IMR-90 (cell line): ENCODE measurements around the gene PAPLN. TPM values are rescaled to one million over a fixed set of nuclear protein-coding genes. Genes with fewer than 3 reads are reported as not detected.
A peak's percentile ranks its signal among the peaks of the same experiment; 100 is the strongest.

ENCODE experiments used
- ATAC-seq: fragments of 200-7000 bp; cut with Tn5 transposase; 2 replicates; pipeline ENCODE4 v1.9.1; 2020; ENCODE audit warnings: low read depth, mild to moderate bottlenecking, moderate library complexity
- BruUV-seq: library from RNA; stranded (reverse); fragments of 400-500 nt; replicated peaks from 2 replicates; lab custom pipeline; 2021; lab: Mats Ljungman, UMichigan
- CTCF ChIA-PET: fragments of 300-600 bp; formaldehyde crosslinking; extraction: SDS; loops from one replicate; lab custom pipeline; 2021; ENCODE audit warnings: antibody characterized with exemption; lab: Yijun Ruan, JAX
- POLR2A ChIA-PET: fragments of 300-600 bp; sonication (Branson Sonifier 250); formaldehyde crosslinking; loops from one replicate; lab custom pipeline; 2022; ENCODE audit warnings: antibody characterized with exemption; ENCODE audit not compliant: unreplicated experiment; lab: Charles Lee
- DNase-seq: peaks from one replicate; pipeline ENCODE4 v3.0.0; 2013
- H2AFZ ChIP-seq: replicated peaks from 2 replicates; pipeline ENCODE3; 2013; ENCODE audit warnings: low read length, mild to moderate bottlenecking; ENCODE audit not compliant: poor library complexity
- H2AK5ac ChIP-seq: 2 replicates; pipeline ENCODE4 v1.6.1; 2013; ENCODE audit warnings: low read depth, low read length, inconsistent platforms
- H2AK9ac ChIP-seq: replicated peaks from 2 replicates; pipeline ENCODE3; 2013; ENCODE audit warnings: mild to moderate bottlenecking, low read depth, low read length, moderate library complexity; ENCODE audit not compliant: poor library complexity
- H2BK120ac ChIP-seq: 2 replicates; pipeline ENCODE4 v1.6.1; 2013; ENCODE audit warnings: low read depth, low read length, inconsistent platforms
- H2BK15ac ChIP-seq: 3 replicates; pipeline ENCODE4 v1.6.1; 2013; ENCODE audit warnings: low read depth, low read length, inconsistent platforms
- H2BK20ac ChIP-seq: 2 replicates; pipeline ENCODE4 v1.6.1; 2013; ENCODE audit warnings: low read depth, mild to moderate bottlenecking, inconsistent platforms, low read length, moderate library complexity
- H2BK5ac ChIP-seq: 2 replicates; pipeline ENCODE4 v1.6.1; 2013; ENCODE audit warnings: mild to moderate bottlenecking, low read depth, low read length, inconsistent platforms; ENCODE audit not compliant: poor library complexity, severe bottlenecking
- H3K14ac ChIP-seq: replicated peaks from 2 replicates; pipeline ENCODE4 v1.6.1; 2013; ENCODE audit warnings: low read depth, low read length, inconsistent platforms
- H3K18ac ChIP-seq: 2 replicates; pipeline ENCODE4 v1.6.1; 2013; ENCODE audit warnings: low read depth, low read length, control low read depth
- H3K23ac ChIP-seq: 2 replicates; pipeline ENCODE4 v1.6.1; 2013; ENCODE audit warnings: low read depth, low read length, inconsistent platforms
- H3K27ac ChIP-seq: 2 replicates; pipeline ENCODE4 v1.5.1; 2013; ENCODE audit warnings: mild to moderate bottlenecking, control low read depth, low read length; ENCODE audit not compliant: insufficient read depth
- H3K27me3 ChIP-seq: 2 replicates; pipeline ENCODE4 v1.6.1; 2013; ENCODE audit warnings: low read length; ENCODE audit not compliant: control insufficient read depth, insufficient read depth
- H3K36me3 ChIP-seq: 2 replicates; pipeline ENCODE4 v1.6.1; 2013; ENCODE audit warnings: low read length, mixed read lengths; ENCODE audit not compliant: control insufficient read depth, insufficient read depth
- H3K4ac ChIP-seq: 2 replicates; pipeline ENCODE4 v1.6.1; 2013; ENCODE audit warnings: low read depth, low read length, inconsistent platforms
- H3K4me1 ChIP-seq: 2 replicates; pipeline ENCODE4 v1.6.1; 2013; ENCODE audit warnings: low read length, mixed read lengths; ENCODE audit not compliant: control insufficient read depth, insufficient read depth
- H3K4me2 ChIP-seq: 2 replicates; pipeline ENCODE4 v1.6.1; 2013; ENCODE audit warnings: low read depth, mild to moderate bottlenecking, control low read depth, low read length, moderate library complexity
- H3K4me3 ChIP-seq: 2 replicates; pipeline ENCODE4 v1.5.1; 2013; ENCODE audit warnings: low read depth, mild to moderate bottlenecking, control low read depth, low read length, moderate library complexity; ENCODE audit not compliant: insufficient read depth
- H3K56ac ChIP-seq: 2 replicates; pipeline ENCODE4 v1.6.1; 2013; ENCODE audit warnings: low read length, inconsistent platforms; ENCODE audit not compliant: insufficient read depth; ENCODE audit errors: extremely low read depth
- H3K79me1 ChIP-seq, 2 experiments: 2 replicates each; pipeline ENCODE4 v1.6.1; 2013; ENCODE audit warnings: low read length in 2 of 2, inconsistent platforms in 1 of 2, low read depth in 1 of 2
- H3K9ac ChIP-seq: 2 replicates; pipeline ENCODE4 v1.6.1; 2013; ENCODE audit warnings: low read depth, low read length, control low read depth
- H3K9me1 ChIP-seq: 2 replicates; pipeline ENCODE4 v1.6.1; 2013; ENCODE audit warnings: low read length, inconsistent platforms; ENCODE audit not compliant: insufficient read depth
- H3K9me3 ChIP-seq: 2 replicates; pipeline ENCODE4 v1.6.1; 2013; ENCODE audit warnings: low read length; ENCODE audit not compliant: control insufficient read depth, insufficient read depth
- H4K20me1 ChIP-seq: 2 replicates; pipeline ENCODE4 v1.6.1; 2013; ENCODE audit warnings: low read length, inconsistent platforms; ENCODE audit not compliant: insufficient read depth
- H4K5ac ChIP-seq: 2 replicates; pipeline ENCODE4 v1.6.1; 2013; ENCODE audit warnings: mild to moderate bottlenecking, low read depth, low read length, control low read depth
- H4K8ac ChIP-seq, 2 experiments: 2 replicates each; pipeline ENCODE4 v1.6.1; 2013; ENCODE audit warnings: low read depth in 2 of 2, low read length in 2 of 2, control low read depth in 1 of 2, inconsistent platforms in 1 of 2
- H4K91ac ChIP-seq: 2 replicates; pipeline ENCODE4 v1.6.1; 2013; ENCODE audit warnings: low read depth, low read length, inconsistent platforms; ENCODE audit not compliant: insufficient read depth
- BHLHE40 ChIP-seq: fragments of 150-350 bp; IDR thresholded peaks from 2 replicates; pipeline ENCODE4 v1.6.1; 2016; ENCODE audit warnings: mild to moderate bottlenecking, low read depth, low read length
- CEBPB ChIP-seq: IDR thresholded peaks from 2 replicates; pipeline ENCODE4 v1.6.1; 2012; ENCODE audit warnings: low read depth, low read length, improper control_type of control experiment
- CHD1 ChIP-seq: IDR thresholded peaks from 2 replicates; pipeline ENCODE4 v1.6.1; 2012; ENCODE audit warnings: low read depth, low read length, improper control_type of control experiment
- FOS ChIP-seq: fragments of 150-350 bp; IDR thresholded peaks from 2 replicates; pipeline ENCODE4 v1.6.1; 2016; ENCODE audit warnings: low read depth, low read length
- MAFK ChIP-seq: IDR thresholded peaks from 2 replicates; pipeline ENCODE4 v1.6.1; 2012; ENCODE audit warnings: low read depth, low read length, improper control_type of control experiment
- MAZ ChIP-seq: IDR thresholded peaks from 2 replicates; pipeline ENCODE4 v1.6.1; 2012; ENCODE audit warnings: low read depth, mild to moderate bottlenecking, low read length, improper control_type of control experiment, moderate library complexity, borderline replicate concordance
- MXI1 ChIP-seq: IDR thresholded peaks from 2 replicates; pipeline ENCODE4 v1.6.1; 2012; ENCODE audit warnings: low read depth, mild to moderate bottlenecking, low read length, moderate library complexity, borderline replicate concordance
- NFE2L2 ChIP-seq: fragments of 150-350 bp; IDR thresholded peaks from 2 replicates; pipeline ENCODE4 v1.6.1; 2016; ENCODE audit warnings: low read depth, mild to moderate bottlenecking, low read length
- POLR2A ChIP-seq: IDR thresholded peaks from 2 replicates; pipeline ENCODE4 v1.6.1; 2012; ENCODE audit warnings: mild to moderate bottlenecking, low read depth, low read length
- RAD21 ChIP-seq: IDR thresholded peaks from 2 replicates; pipeline ENCODE4 v1.6.1; 2012; ENCODE audit warnings: low read length, improper control_type of control experiment
- RCOR1 ChIP-seq: IDR thresholded peaks from 2 replicates; pipeline ENCODE4 v1.6.1; 2012; ENCODE audit warnings: mild to moderate bottlenecking, low read length, improper control_type of control experiment; ENCODE audit not compliant: insufficient replicate concordance
- SMC3 ChIP-seq: fragments of 150-350 bp; IDR thresholded peaks from 2 replicates; pipeline ENCODE4 v1.6.1; 2016; ENCODE audit warnings: low read depth, mild to moderate bottlenecking, antibody characterized with exemption, low read length, moderate library complexity
- WGBS, 2 experiments: methylation state at CpG; one replicate each; pipeline versions ENCODE4 v1.1.5 to v1.1.7; 2013; ENCODE audit warnings: missing lambda C conversion rate in 2 of 2; ENCODE audit not compliant: insufficient read length in 1 of 2; ENCODE audit errors: extremely low coverage in 2 of 2; 5-methylcytosine and 5-hydroxymethylcytosine counted together
- dilution Hi-C: fragments of 300-500 bp; cut with HindIII; formaldehyde crosslinking; loops from one replicate; pipeline ENCODE4 v1.14.3; 2018; ENCODE audit warnings: low sequenced_read_pairs; ENCODE audit not compliant: unreplicated experiment
- in situ Hi-C: fragments of 300-500 bp; cut with MboI; formaldehyde crosslinking; loops from 3 replicates; pipeline ENCODE4 v1.14.3; 2019; ENCODE audit warnings: low sequenced_read_pairs, inconsistent platforms, mixed read lengths
- intact Hi-C: fragments of 100-400 bp; cut with micrococcal nuclease; formaldehyde crosslinking; loops from 2 replicates; pipeline ENCODE4 v1.10.0; 2022
- polyA plus RNA-seq, 3 experiments: library from polyadenylated mRNA; depleted of rRNA; stranded (reverse); fragments of >200 nt; gene quantifications; 2 replicates each; pipeline ENCODE4 v1.2.3, GENCODE V29; 2012; ENCODE audit warnings: low replicate concordance in 1 of 3
- total RNA-seq: library from RNA; depleted of rRNA; stranded (reverse); fragments of >200 nt; gene quantifications from 2 replicates; pipeline ENCODE4 v1.2.3, GENCODE V29; 2012
- TF ChIP-seq, protein P1 (sequence below): conservative IDR thresholded peaks from 2 replicates; pipeline ENCODE4 v1.5.1; 2012; ENCODE audit warnings: mild to moderate bottlenecking, low read depth, low read length, improper control_type of control experiment
- TF ChIP-seq, protein P2 (sequence below): fragments of 150-350 bp; IDR thresholded peaks from 2 replicates; pipeline ENCODE4 v1.6.1; 2017; ENCODE audit warnings: mild to moderate bottlenecking, antibody characterized with exemption, low read length, low read depth
- TF ChIP-seq, protein P3 (sequence below): fragments of 150-350 bp; IDR thresholded peaks from 2 replicates; pipeline ENCODE4 v1.6.1; 2016; ENCODE audit warnings: low read depth, mild to moderate bottlenecking, low read length, moderate library complexity, borderline replicate concordance

Gene PAPLN
- total and polyA plus RNA-seq, 2 of the 4 experiments (the other 2 are of a cell fraction), result 0.36 to 1.2 TPM

DNA sequence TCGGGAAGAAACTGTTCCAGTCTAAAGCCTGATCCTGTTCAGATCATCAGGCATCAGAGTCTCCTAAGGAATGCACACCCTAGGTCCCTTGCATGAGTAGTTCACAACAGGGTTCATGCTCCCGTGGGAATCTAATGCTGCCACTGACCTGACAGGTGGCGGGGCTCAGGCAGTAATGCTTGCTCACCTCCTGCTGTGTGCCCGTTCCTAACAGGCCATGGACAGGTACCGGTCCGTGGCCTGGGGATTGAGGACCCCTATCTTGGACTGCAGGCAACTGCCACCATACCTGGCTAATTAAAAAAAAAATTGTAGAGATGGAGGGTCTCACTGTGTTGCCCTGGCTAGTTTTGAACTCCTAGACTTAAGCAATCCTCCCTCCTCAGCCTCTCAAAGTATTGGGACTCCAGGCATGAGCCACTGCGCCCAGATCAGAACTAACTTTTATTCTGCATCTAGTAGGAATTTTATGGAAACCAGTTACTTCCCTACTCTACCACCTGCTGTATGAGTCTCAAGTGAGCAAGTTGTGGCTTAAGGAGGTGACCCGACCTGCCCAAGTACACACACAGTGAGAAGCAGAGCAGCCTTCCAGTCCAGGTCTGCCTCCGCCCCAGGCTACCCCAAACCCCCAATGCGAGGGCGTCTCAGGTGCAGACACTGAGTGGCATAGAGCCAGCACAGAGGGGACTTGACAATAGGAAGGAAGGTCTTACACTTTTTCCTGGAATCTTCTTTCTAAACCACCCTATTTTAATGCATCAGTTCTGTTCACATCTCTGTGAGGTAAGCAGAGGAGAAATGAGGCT lies 2.5 kb upstream of the PAPLN start:
- CTCF ChIA-PET, result interaction anchor here (0.6 kb wide), 1 partner anchor 29 kb away, joined by 3 read pairs; no protein-coding TSS in a partner anchor
- no peak overlapping the region for H4K91ac ChIP-seq
- no peak for TF ChIP-seq MAZ
- TF ChIP-seq BHLHE40, result no peak
- TF ChIP-seq SMC3, result no peak
- no peak for TF ChIP-seq CEBPB
- TF ChIP-seq POLR2A, result no peak
- TF ChIP-seq RAD21, result no peak
- no peak for TF ChIP-seq RCOR1
- no peak for TF ChIP-seq CHD1
- TF ChIP-seq MAFK, result no peak
- TF ChIP-seq, protein P1, sequence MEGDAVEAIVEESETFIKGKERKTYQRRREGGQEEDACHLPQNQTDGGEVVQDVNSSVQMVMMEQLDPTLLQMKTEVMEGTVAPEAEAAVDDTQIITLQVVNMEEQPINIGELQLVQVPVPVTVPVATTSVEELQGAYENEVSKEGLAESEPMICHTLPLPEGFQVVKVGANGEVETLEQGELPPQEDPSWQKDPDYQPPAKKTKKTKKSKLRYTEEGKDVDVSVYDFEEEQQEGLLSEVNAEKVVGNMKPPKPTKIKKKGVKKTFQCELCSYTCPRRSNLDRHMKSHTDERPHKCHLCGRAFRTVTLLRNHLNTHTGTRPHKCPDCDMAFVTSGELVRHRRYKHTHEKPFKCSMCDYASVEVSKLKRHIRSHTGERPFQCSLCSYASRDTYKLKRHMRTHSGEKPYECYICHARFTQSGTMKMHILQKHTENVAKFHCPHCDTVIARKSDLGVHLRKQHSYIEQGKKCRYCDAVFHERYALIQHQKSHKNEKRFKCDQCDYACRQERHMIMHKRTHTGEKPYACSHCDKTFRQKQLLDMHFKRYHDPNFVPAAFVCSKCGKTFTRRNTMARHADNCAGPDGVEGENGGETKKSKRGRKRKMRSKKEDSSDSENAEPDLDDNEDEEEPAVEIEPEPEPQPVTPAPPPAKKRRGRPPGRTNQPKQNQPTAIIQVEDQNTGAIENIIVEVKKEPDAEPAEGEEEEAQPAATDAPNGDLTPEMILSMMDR, result no peak
- TF ChIP-seq, protein P2, sequence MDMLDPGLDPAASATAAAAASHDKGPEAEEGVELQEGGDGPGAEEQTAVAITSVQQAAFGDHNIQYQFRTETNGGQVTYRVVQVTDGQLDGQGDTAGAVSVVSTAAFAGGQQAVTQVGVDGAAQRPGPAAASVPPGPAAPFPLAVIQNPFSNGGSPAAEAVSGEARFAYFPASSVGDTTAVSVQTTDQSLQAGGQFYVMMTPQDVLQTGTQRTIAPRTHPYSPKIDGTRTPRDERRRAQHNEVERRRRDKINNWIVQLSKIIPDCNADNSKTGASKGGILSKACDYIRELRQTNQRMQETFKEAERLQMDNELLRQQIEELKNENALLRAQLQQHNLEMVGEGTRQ, result no peak
- TF ChIP-seq, protein P3, sequence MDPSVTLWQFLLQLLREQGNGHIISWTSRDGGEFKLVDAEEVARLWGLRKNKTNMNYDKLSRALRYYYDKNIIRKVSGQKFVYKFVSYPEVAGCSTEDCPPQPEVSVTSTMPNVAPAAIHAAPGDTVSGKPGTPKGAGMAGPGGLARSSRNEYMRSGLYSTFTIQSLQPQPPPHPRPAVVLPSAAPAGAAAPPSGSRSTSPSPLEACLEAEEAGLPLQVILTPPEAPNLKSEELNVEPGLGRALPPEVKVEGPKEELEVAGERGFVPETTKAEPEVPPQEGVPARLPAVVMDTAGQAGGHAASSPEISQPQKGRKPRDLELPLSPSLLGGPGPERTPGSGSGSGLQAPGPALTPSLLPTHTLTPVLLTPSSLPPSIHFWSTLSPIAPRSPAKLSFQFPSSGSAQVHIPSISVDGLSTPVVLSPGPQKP, result no peak
- no peak for TF ChIP-seq MXI1
- TF ChIP-seq NFE2L2, result no peak
- TF ChIP-seq FOS, result no peak

More for the DNA sequence above, 2.5 kb upstream of the PAPLN start:
- Histone ChIP-seq H3K56ac (no peak overlapping the region), H3K9ac (no peak overlapping the region), H4K20me1 (peaks cover 5% of the 10 kb centered on the region; the same call in 1 of the 2 replicates), H2AK9ac (no peak overlapping the region), H3K18ac (no peak overlapping the region), H3K79me1 (0 out of 4 replicates have a peak, but pooled peaks cover 0 to 4% of the 10 kb centered on the region in 2 experiments), H3K36me3 (no peaks in the 10 kb centered on the region), H3K27ac (no peak overlapping the region), H2AK5ac (peak overlapping the region; percentile 51; the same call in 1 of the 2 replicates), H3K4me3 (no peak overlapping the region), H3K4me2 (no peak overlapping the region), H2BK5ac (no peak overlapping the region), H2BK120ac (no peak overlapping the region), H3K9me1 (peaks cover 8% of the 10 kb centered on the region), H4K5ac (no peak overlapping the region), H3K9me3 (no peaks in the 10 kb centered on the region), H2AFZ (no peak overlapping the region), H2BK20ac (no peak overlapping the region), H3K4ac (no peak overlapping the region), H3K4me1 (peaks cover 23% of the 10 kb centered on the region), H4K8ac (no peak overlapping the region), H3K27me3 (peaks cover 49% of the 10 kb centered on the region), H2BK15ac (no peak overlapping the region), H3K14ac (no peak overlapping the region), H3K23ac (no peak overlapping the region)
- intact Hi-C loops, result no loop called here
- in situ Hi-C loops, result no loop called here
- WGBS, 2 experiments, result 85% methylated on average over 3 of the region's 11 CpGs; no CpG with 5 or more reads in 1 of the 2 experiments
- no peak for ATAC-seq
- dilution Hi-C loops, result no loop called here
- DNase-seq, result no peak
- BruUV-seq, result no TSS peak
- POLR2A ChIA-PET, result no interaction called here
